HG03095 (cell line): ENCODE measurements around the gene LTC4S.
"Not testable (repeated sequence)": the region's sequence is repeated elsewhere in the genome, so short reads cannot be mapped to it uniquely, and the experiment has no call there.

Experiments
- ATAC-seq: cut with Tn5 transposase; IDR thresholded peaks from one replicate; pipeline ENCODE4 v1.9.1; 2021; ENCODE audit warnings: moderate library complexity; ENCODE audit not compliant: unreplicated experiment

LTC4S gene

GRCh38 chr5:179793468-179794139 is at the start of gene LTC4S:
Gene LTC4S (plus strand): TSS chr5:179793986. CDS start chr5:179794081, 95 bp downstream.
- no peak for ATAC-seq

- ATAC-seq = not testable (repeated sequence)
Observed at GRCh38 chr5:179744106-179744505, 49.7 kb upstream of the LTC4S start.

- ATAC-seq = no peak
Observed at GRCh38 chr5:179746872-179747271, 46.9 kb upstream of the LTC4S start.

DNA sequence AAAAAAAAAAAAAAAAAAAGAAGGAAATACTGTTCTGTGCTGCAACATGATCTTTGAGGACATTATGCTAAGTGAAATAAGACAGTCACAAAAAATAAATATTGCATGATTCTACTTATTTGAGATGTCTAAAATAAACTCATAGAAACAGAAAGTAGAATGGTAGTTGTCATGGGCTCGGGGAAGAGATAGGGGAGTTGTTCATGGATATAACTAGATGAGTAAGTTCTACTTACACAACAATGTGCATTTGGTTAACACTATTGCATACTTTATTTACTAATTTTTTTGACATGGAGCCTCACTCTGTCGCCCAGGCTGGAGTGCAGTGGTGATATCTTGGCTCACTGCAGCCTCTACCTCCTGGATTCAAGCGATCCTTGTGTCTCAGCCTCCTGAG is 46.0 kb upstream of the LTC4S start:
- no peak for ATAC-seq

DNA sequence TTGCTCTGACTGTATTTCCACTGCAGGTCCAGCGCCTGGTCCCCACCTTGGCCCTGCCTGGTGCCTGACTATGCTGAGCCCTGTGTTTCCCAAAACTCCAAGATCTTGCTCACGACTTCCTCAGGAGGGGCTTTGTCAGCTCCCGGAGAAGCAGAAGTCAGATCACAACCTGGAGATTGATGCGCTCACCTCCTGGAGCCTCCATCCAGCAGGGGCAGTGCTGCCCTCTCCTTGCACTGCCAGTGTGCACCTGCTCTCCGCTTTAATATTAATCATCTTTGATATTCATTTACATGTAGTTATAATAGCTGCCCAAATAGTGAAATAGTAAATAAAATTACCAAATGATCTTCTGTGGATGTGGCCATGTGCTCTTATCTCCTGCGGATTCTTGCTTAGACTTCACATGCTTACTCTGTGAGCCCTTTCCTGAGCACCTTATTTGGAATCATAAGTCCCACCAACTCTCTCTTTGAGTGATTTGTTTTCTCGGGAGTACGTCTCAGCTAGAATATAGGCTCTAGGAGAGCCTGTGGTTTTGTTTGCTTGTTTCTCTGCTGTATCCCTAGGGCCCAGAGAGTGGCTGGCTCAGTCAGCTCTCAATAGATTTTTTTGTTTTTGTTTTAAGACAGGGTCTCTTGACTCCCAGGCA is 43.8 kb upstream of the LTC4S start:
- no peak for ATAC-seq

GRCh38 chr5:179753971-179754370 is 39.8 kb upstream of the LTC4S start:
- ATAC-seq = no peak

DNA sequence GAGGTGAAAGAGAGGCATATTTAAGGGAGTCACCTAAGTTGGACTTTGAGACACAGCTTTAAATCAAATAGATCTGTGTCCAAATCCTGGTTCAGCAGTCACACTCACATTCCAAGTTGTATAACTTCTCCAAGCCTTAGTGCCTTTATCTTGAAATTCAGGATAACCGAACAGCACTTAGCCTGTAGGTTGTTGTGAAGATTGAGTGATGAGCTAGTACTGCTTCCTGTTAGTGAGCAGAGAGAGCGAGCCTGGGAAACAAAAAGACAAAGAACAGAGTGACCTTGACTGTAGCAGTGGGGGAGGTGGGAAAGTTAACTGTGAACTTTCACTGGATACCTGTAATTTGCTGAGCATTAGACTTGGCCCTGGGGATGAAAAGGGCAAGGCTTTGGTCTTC is 38.8 kb upstream of the LTC4S start:
- ATAC-seq = no peak

- ATAC-seq = no peak
Observed at GRCh38 chr5:179758955-179759354, 34.8 kb upstream of the LTC4S start.

- peak; percentile 54 for ATAC-seq
Observed at GRCh38 chr5:179759581-179760551, 33.9 kb upstream of the LTC4S start.

DNA sequence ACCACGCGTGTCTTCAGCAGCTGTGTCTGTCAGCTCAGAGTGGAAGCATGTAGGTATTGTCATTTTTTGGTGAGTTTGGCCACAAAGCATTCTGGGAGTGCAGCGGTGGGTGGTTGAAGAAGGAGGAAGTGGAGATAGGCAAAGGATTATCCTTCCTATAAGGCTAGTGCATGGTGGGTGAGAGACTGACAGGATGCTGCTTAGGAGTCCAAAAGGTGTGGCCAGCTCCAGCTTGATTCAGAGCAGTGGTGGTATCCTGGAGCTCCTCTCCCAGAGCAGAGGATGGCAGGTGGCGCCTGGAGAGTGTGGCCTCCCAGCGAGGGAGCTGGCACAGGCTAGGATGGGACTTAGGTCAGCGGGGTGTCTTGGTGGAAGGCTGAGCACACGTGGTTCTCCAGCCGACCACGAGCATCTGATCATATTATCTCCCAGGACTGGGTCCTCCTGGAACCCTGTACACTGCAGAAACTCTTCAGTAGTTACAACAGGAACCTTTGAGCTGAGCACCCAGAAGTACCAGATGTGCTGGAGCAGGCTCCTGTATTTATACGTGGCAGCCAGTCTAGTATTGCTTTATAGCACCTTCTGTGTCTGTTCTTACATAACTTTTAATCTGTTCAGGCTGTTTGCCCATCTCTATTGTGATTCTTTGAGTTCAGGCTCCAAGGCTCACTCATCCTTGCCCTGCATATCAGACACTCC is 31.6 kb upstream of the LTC4S start:
- no peak for ATAC-seq

GRCh38 chr5:179762781-179763176 is 31.0 kb upstream of the LTC4S start:
- no peak for ATAC-seq

DNA sequence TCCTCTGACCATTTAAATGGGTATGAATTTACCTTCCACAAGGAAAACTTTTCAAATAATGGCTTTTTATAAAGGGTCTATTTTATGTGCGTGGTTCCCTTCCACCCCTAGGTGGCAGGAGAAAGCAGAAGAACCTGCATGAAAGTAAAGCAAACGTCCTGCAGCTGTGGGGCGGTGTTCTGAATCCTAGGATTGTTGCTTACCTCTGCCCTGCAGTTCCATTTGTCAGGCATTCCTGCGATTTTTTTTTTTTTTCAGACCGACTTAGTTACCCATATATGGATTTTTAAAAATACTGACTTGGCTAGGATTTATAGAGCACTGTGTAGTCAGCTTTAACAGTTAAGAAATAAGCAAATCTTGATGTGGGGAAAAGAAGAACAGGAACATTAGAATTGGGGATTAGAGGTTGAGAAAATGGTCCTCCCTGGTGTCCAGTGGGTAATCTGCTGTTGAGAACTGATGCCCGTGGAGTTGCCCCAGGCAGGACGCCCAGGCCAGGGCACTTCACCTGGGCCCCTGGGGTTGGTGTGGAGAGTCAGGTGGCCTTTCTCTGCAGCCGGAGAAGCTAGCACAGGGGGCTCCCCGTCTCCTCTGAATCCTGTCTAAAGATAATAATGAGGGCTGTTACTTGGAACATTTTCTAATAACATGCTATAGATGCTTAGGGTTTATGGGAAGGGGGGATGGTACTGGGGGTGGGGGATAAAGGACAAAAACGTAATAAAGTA is 30.4 kb upstream of the LTC4S start:
- ATAC-seq = no peak

- no peak for ATAC-seq
Observed at GRCh38 chr5:179764056-179764455, 29.7 kb upstream of the LTC4S start.

DNA sequence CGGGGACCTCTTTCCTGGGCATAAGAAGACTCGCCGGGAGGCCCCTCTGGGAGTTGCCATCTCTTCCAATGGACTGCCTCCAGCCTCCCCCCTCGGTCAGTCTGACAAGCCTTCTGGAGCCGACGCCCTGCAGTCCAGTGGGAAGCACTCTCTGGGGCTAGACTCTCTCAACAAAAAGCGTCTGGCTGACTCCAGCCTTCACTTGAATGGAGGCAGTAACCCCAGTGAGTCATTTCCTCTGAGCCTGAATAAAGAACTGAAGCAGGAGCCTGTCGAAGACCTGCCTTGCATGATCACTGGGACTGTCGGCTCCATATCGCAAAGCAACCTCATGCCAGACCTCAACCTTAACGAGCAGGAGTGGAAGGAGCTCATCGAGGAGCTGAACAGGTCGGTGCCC is 28.4 kb upstream of the LTC4S start:
- no peak for ATAC-seq

DNA sequence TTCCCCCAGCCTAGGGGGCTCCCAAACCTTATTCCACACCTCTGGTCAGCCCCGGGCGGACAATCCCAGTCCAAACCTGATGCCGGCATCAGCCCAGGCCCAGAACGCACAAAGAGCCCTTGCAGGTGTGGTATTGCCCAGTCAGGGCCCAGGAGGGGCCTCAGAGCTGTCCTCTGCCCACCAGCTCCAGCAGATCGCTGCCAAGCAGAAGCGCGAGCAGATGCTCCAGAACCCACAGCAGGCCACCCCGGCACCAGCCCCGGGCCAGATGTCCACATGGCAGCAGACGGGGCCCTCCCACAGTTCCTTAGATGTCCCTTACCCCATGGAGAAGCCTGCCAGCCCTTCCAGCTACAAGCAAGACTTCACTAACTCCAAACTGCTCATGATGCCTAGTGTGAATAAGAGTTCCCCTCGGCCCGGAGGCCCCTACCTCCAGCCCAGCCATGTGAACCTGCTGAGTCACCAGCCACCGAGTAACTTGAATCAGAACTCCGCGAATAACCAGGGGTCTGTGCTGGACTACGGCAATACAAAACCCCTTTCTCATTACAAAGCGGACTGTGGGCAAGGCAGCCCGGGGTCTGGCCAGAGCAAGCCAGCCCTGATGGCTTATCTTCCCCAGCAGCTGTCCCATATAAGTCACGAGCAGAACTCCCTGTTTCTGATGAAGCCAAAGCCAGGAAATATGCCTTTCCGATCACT is 27.6 kb upstream of the LTC4S start:
- no peak for ATAC-seq

DNA sequence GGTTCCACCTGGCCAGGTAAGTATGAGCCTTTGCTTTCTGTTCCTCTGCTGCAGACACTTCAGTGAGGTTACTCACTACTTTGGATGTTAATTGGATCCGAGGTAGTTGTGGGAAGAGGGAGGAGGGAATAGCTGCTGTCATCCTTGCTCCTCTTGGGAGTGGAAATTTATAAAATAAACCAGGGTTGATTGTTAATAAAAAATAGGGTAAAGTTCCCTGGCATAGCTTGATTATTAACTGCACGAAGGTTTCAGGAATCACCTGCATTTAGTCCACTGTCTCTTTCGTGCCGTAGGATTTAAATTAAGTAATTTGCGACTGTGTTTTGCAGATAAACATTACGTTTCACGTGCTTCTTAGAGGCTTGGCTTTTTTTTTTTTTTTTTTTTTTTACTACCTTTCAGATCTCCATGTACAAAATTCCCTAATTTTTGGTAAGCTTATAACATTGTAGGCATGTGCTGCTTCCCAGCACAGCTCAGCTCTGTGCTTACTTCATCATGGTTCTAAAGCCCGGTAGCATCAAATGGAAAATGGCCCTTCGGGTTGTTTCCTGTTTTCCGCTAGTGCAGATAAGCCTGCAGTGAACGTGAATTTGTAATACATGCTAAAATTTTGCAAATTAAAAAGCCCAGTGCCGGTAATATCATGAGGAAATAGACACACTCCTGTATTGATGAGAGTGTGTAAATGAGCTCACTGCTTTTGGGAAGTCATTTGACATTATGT is 26.9 kb upstream of the LTC4S start:
- ATAC-seq = no peak

GRCh38 chr5:179767496-179768100 is 26.2 kb upstream of the LTC4S start:
- no peak for ATAC-seq

- ATAC-seq = no peak
Observed at GRCh38 chr5:179768326-179769085, 25.3 kb upstream of the LTC4S start.
